DND-41 (cell line): ENCODE results near the gene REPS2.

Source experiments
- EZH2 ChIP-seq: IDR thresholded peaks from 3 replicates; pipeline ENCODE4 v1.6.1; 2012; ENCODE audit warnings: borderline replicate concordance, low read depth, mild to moderate bottlenecking, moderate library complexity, low read length, inconsistent platforms; ENCODE audit not compliant: severe bottlenecking
- TF ChIP-seq, protein P1 (sequence below): IDR thresholded peaks from 2 replicates; pipeline ENCODE4 v1.5.1; 2012; ENCODE audit warnings: borderline replicate concordance, low read length, moderate library complexity, mild to moderate bottlenecking; ENCODE audit not compliant: poor library complexity, severe bottlenecking; ENCODE audit errors: extremely low read depth

DNA sequence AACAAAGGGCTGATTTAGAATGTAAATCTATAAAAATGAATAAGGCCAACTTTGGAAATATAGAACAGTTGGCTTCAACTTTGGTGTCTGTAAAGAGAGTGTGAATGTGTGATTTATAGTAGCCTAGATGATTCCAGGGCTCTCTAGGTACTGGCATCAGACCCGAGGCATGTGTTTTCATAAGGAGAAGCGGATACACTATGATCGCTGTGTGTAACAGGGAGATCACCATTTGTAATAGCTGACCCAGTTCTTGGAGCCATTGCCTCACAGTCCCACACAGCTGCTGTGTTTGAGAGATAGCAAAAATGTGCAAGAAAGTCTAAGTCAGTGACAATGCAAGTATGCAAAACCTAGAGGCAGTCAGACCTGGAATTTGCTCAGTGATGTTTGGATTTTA is 135.1 kb downstream of the REPS2 start:
- TF ChIP-seq, protein P1, sequence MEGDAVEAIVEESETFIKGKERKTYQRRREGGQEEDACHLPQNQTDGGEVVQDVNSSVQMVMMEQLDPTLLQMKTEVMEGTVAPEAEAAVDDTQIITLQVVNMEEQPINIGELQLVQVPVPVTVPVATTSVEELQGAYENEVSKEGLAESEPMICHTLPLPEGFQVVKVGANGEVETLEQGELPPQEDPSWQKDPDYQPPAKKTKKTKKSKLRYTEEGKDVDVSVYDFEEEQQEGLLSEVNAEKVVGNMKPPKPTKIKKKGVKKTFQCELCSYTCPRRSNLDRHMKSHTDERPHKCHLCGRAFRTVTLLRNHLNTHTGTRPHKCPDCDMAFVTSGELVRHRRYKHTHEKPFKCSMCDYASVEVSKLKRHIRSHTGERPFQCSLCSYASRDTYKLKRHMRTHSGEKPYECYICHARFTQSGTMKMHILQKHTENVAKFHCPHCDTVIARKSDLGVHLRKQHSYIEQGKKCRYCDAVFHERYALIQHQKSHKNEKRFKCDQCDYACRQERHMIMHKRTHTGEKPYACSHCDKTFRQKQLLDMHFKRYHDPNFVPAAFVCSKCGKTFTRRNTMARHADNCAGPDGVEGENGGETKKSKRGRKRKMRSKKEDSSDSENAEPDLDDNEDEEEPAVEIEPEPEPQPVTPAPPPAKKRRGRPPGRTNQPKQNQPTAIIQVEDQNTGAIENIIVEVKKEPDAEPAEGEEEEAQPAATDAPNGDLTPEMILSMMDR, result no peak
- TF ChIP-seq EZH2, result no peak
